Neural progenitor cell (in vitro differentiated cells): ENCODE results near the gene SLC6A3.

Source experiments
- EZH2 ChIP-seq: fragments of 200-600 bp; sonication (generic); IDR thresholded peaks from 2 replicates; pipeline ENCODE4 v1.6.1; 2017; ENCODE audit warnings: antibody characterized with exemption, mild to moderate bottlenecking, moderate library complexity
- EZH2phosphoT487 ChIP-seq: fragments of 200-600 bp; sonication (generic); IDR thresholded peaks from 2 replicates; pipeline ENCODE4 v1.6.1; 2017; ENCODE audit warnings: antibody characterized with exemption
- TF ChIP-seq, protein P1 (sequence below): fragments of 200-600 bp; sonication (generic); IDR thresholded peaks from 2 replicates; pipeline ENCODE4 v1.5.1; 2017; ENCODE audit warnings: antibody characterized with exemption, mild to moderate bottlenecking

DNA sequence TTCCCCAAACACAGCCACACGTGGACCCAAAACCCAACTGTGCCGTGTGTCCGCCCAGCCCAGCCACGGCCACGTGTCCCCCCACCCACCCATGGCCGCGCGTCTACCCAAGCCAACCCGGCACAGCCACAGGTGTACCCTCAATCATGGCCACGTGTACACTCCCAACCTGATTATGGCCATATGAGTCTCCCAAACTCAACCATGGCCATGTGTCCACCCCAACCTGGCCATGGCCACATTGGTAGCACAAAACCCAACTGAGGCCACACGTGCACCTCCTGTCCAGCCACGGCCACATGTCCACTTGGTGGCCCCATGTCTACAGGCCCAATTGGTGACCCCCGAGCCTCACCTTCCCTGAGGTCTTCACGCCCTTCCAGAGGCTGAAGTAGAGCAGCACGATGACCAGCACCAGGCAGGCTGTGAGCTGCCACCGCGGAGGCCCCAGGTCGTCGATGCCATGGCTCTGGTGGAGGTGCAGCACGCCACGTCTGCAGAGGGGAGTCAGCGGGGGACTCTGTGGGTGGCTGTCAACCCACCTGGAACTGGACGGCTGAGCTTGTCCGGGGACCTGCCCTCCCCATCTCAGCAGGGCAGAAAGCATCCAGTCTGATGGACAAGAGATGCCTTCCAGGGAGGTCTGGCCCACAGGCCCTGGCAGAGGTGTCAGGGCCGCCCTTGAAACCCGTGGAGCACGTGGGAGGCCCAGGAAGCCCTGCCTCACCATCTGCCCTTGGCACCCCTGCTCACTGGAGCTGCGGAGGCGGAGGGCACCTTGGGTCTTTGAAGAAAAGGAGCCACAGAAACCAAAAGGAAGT, 23.5 kb downstream of the SLC6A3 start:
- TF ChIP-seq, protein P1, sequence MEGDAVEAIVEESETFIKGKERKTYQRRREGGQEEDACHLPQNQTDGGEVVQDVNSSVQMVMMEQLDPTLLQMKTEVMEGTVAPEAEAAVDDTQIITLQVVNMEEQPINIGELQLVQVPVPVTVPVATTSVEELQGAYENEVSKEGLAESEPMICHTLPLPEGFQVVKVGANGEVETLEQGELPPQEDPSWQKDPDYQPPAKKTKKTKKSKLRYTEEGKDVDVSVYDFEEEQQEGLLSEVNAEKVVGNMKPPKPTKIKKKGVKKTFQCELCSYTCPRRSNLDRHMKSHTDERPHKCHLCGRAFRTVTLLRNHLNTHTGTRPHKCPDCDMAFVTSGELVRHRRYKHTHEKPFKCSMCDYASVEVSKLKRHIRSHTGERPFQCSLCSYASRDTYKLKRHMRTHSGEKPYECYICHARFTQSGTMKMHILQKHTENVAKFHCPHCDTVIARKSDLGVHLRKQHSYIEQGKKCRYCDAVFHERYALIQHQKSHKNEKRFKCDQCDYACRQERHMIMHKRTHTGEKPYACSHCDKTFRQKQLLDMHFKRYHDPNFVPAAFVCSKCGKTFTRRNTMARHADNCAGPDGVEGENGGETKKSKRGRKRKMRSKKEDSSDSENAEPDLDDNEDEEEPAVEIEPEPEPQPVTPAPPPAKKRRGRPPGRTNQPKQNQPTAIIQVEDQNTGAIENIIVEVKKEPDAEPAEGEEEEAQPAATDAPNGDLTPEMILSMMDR: no peak
- TF ChIP-seq EZH2phosphoT487: no peak
- TF ChIP-seq EZH2: no peak
